Spinal cord (tissue), 10 donors: ENCODE results near the gene L1TD1. TPM values are rescaled to one million over a fixed set of nuclear protein-coding genes. Genes with fewer than 3 reads are reported as not detected.
"Not testable (repeated sequence)": the region's sequence is repeated elsewhere in the genome, so short reads cannot be mapped to it uniquely, and the experiment has no call there.

ENCODE experiments used
- DNase-seq, 6 donors: peaks; one replicate each; pipeline versions ENCODE4 v3.0.0 to v3.0.0-alpha.2; 2013 to 2015; ENCODE audit warnings: low spot score in 6 of 6, low read depth in 4 of 6
- H3K27ac ChIP-seq: one replicate; pipeline ENCODE4 v1.5.1; 2013; ENCODE audit warnings: low read depth, low read length, control low read depth
- H3K27me3 ChIP-seq: one replicate; pipeline ENCODE4 v1.6.1; 2013; ENCODE audit warnings: low read length; ENCODE audit not compliant: control insufficient read depth, insufficient read depth
- H3K36me3 ChIP-seq: one replicate; pipeline ENCODE4 v1.6.1; 2013; ENCODE audit warnings: low read length; ENCODE audit not compliant: control insufficient read depth, insufficient read depth
- H3K4me1 ChIP-seq: one replicate; pipeline ENCODE4 v1.6.1; 2013; ENCODE audit warnings: low read length; ENCODE audit not compliant: control insufficient read depth, insufficient read depth
- H3K4me3 ChIP-seq: one replicate; pipeline ENCODE4 v1.5.1; 2013; ENCODE audit warnings: low read depth, low read length, control low read depth
- H3K9me3 ChIP-seq: one replicate; pipeline ENCODE4 v1.6.1; 2013; ENCODE audit warnings: low read length; ENCODE audit not compliant: control insufficient read depth, insufficient read depth
- WGBS: methylation state at CpG from one replicate; pipeline ENCODE4 v1.1.5; 2013; ENCODE audit warnings: missing lambda C conversion rate; ENCODE audit not compliant: insufficient coverage; 5-methylcytosine and 5-hydroxymethylcytosine counted together
- polyA plus RNA-seq, 2 donors: library from polyadenylated mRNA; unstranded; fragments of 120-200 nt; gene quantifications; one replicate each; pipeline ENCODE4 v1.2.1, GENCODE V29; 2013; ENCODE audit not compliant: insufficient read length in 2 of 2
- total RNA-seq, 2 donors: library from RNA; depleted of rRNA in 1 of 2; stranded (reverse); fragments of 120-200 nt in 1 of 2; fragments of >200 nt in 1 of 2; gene quantifications; one replicate each; pipeline versions ENCODE4 v1.2.3 to v1.2.4, GENCODE V29; 2013 to 2014
- donor health status: healthy.

The L1TD1 gene
- total and polyA plus RNA-seq, 4 donors, result 0.41 to 2.5 (median 1.6) TPM

DNA sequence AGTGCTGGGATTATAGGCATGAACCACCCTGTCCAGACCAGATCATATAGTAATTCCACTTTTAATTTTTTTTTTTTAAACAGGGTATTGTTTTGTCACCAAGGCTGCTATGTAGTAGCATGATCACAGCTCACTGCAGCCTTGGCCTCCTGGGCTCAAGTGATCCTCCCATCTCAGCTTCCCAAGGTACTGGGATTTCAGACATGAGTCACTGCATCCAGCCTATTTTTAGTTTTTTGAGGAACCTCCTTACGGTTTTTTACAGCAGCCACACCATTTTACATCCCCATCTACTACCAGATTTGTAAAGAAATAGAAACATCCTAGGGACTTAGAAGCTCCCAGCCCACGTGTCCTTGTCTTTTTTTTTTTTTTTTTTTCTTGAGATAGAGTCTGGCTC lies 24.0 kb downstream of the L1TD1 start:
- DNase-seq, result no peak
- no CpG with 5 or more reads among the region's 2 CpGs for WGBS

DNA sequence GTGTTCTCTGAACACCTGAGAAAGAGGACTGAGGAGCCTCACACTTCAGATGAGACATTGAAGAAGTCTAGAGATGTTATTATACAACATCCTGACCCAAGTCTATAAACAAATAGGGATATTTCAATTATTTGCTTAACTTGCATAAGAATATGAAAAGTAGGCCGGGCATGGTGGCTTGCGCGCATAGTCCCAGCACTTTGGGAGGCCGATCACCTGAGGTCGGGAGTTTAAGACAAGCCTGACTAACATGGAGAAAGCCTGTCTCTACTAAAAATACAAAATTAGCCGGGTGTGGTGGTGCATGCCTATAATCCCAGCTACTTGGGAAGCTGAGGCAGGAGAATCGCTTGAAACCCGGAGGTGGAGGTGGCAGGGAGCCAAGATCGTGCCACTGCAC lies 25.8 kb downstream of the L1TD1 start:
- H3K27me3 ChIP-seq, H3K4me3 ChIP-seq, DNase-seq, H3K4me1 ChIP-seq, H3K36me3 ChIP-seq, H3K27ac ChIP-seq, H3K9me3 ChIP-seq: not testable (repeated sequence)
- 97% methylated on average over 5 of the region's 9 CpGs for WGBS

More for the DNA sequence above, 24.0 kb downstream of the L1TD1 start:
- H3K36me3 ChIP-seq, result no peaks in the 10 kb centered on the region
- no peaks in the 10 kb centered on the region for H3K9me3 ChIP-seq
- no peak overlapping the region for H3K4me3 ChIP-seq
- no peaks in the 10 kb centered on the region for H3K4me1 ChIP-seq
- no peak overlapping the region for H3K27ac ChIP-seq
- no peaks in the 10 kb centered on the region for H3K27me3 ChIP-seq

- Histone ChIP-seq H3K36me3 (no peaks in the 10 kb centered on the region), H3K27ac (no peak overlapping the region), H3K4me1 (no peaks in the 10 kb centered on the region), H3K27me3 (no peaks in the 10 kb centered on the region), H3K4me3 (no peak overlapping the region), H3K9me3 (no peaks in the 10 kb centered on the region)
- DNase-seq, result no peak
- no CpG with 5 or more reads among the region's 1 CpG for WGBS
Observed at GRCh38 chr1:62221171-62221570, 26.5 kb downstream of the L1TD1 start.

DNA sequence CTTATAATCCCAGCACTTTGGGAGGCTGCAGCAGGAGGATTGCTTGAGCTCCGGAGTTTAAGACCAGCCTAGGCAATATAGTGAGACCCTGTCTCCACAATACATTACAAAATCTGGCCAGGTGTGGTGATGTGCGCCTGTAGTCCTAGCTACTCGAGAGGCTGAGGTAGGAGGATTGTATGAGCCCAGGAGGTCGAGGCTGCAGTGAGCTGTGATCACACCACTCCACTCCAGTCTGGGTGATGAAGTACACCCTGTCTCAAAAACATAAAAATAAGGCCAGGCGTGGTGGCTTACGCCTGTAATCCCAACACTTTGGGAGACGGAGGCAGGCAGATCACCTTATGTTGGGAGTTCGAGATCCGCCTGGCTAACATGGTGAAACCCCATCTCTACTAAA lies 27.7 kb downstream of the L1TD1 start:
- H3K4me3 ChIP-seq, result no peak overlapping the region
- DNase-seq, result no peak
- no peaks in the 10 kb centered on the region for H3K36me3 ChIP-seq
- no peak overlapping the region for H3K27ac ChIP-seq
- no peaks in the 10 kb centered on the region for H3K27me3 ChIP-seq
- H3K9me3 ChIP-seq, result no peaks in the 10 kb centered on the region
- 79% methylated on average over 4 of the region's 9 CpGs for WGBS
- H3K4me1 ChIP-seq, result no peaks in the 10 kb centered on the region

- no peak overlapping the region for H3K4me3 ChIP-seq
- H3K9me3 ChIP-seq, result no peaks in the 10 kb centered on the region
- WGBS, result no CpG with 5 or more reads among the region's 3 CpGs
- no peaks in the 10 kb centered on the region for H3K27me3 ChIP-seq
- no peak for DNase-seq
- no peaks in the 10 kb centered on the region for H3K36me3 ChIP-seq
- no peak overlapping the region for H3K27ac ChIP-seq
- peaks cover 8% of the 10 kb centered on the region for H3K4me1 ChIP-seq
Observed at GRCh38 chr1:62224182-62224581, 29.5 kb downstream of the L1TD1 start.

- Histone ChIP-seq H3K4me3 (no peak overlapping the region), H3K9me3 (no peaks in the 10 kb centered on the region), H3K36me3 (no peaks in the 10 kb centered on the region), H3K27me3 (no peaks in the 10 kb centered on the region), H3K4me1 (peaks cover 8% of the 10 kb centered on the region), H3K27ac (peak overlapping the region; percentile 57)
- DNase-seq, result no peak
- 83% methylated on average over 11 of the region's 11 CpGs for WGBS
Observed at GRCh38 chr1:62227496-62227895, 32.8 kb downstream of the L1TD1 start.

DNA sequence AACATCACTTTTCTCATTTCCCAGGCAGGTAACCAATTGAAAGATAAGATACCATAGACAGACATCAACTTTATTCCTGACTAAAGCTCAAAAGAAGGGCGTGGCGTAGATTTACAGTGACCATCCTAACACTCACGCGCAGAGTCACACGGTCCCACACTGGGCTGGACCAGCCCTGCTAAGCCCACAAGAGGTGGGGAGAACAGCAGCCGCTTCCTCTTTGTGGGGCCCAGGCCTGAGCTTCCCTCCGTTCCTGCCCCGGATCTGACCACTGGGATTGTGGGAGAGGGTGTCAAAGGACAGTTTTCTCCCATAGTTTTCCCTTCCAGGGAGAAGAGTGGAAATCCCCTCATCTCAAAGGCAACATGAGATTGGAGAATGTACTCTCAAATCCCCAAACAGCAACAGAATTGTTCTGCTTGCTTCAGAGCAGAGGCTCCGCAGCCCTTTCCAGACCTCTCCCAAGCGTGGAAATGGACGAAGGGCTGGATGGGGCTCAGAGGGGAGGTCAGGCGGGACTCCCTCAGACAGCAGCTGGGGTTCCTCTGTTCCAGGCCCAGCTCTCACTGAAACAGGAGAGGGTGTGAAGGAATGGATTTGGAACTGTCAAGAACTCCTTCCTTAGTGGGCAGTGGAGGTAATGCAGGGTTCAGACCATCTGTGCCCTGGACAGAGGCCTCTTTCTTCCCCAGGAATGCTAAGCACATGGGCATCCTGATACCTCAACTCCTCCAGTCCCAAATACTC lies 33.7 kb downstream of the L1TD1 start:
- H3K4me3 ChIP-seq, result no peak overlapping the region
- H3K27ac ChIP-seq, result peak overlapping the region; percentile 57
- H3K36me3 ChIP-seq, result no peaks in the 10 kb centered on the region
- H3K9me3 ChIP-seq, result no peaks in the 10 kb centered on the region
- WGBS, result 84% methylated on average over 6 of the region's 12 CpGs
- no peaks in the 10 kb centered on the region for H3K27me3 ChIP-seq
- DNase-seq, result no peak
- H3K4me1 ChIP-seq, result peaks cover 8% of the 10 kb centered on the region

GRCh38 chr1:62228883-62229187 lies 34.2 kb downstream of the L1TD1 start:
- Histone ChIP-seq H3K9me3 (no peaks in the 10 kb centered on the region), H3K36me3 (no peaks in the 10 kb centered on the region), H3K27ac (peak overlapping the region; percentile 57), H3K27me3 (no peaks in the 10 kb centered on the region), H3K4me3 (no peak overlapping the region), H3K4me1 (peaks cover 8% of the 10 kb centered on the region)
- DNase-seq, result peak in 1 of 6 donors; percentile 8
- WGBS, result 44% methylated on average over 2 of the region's 4 CpGs

GRCh38 chr1:62229468-62229867 lies 34.8 kb downstream of the L1TD1 start:
- H3K4me1 ChIP-seq, result peaks cover 8% of the 10 kb centered on the region

DNA sequence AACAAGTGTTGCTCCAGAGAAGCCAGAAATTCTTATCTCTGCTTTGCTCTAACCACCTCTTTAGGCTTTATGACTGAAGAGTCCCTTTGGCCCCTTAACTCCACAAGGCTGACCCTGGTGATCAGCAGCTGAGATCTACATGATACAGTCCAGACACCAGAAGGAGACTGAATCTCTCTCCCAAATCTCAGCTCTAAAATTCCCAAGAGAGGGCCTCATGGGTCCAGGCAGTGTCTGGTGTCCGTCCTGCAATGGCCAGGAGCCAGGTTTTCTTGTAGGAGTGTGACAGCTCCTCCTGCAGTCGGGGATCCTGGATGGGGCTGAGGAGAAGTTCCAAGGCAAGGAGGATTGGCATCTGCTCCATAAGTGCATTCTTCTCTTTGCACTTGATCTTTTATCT lies 35.3 kb downstream of the L1TD1 start:
- peaks cover 8% of the 10 kb centered on the region for H3K4me1 ChIP-seq
- no peaks in the 10 kb centered on the region for H3K27me3 ChIP-seq
- H3K27ac ChIP-seq, result no peak overlapping the region
- no peak for DNase-seq
- H3K4me3 ChIP-seq, result no peak overlapping the region
- H3K9me3 ChIP-seq, result no peaks in the 10 kb centered on the region
- WGBS, result 50% methylated on average over 1 of the region's 2 CpGs
- H3K36me3 ChIP-seq, result no peaks in the 10 kb centered on the region

More at GRCh38 chr1:62229468-62229867, 34.8 kb downstream of the L1TD1 start:
- WGBS, result no CpG with 5 or more reads among the region's 3 CpGs
- Histone ChIP-seq H3K4me3 (no peak overlapping the region), H3K27me3 (no peaks in the 10 kb centered on the region), H3K27ac (no peak overlapping the region), H3K9me3 (no peaks in the 10 kb centered on the region), H3K36me3 (no peaks in the 10 kb centered on the region)
- no peak for DNase-seq
